ENCODE measurements around the gene REELD1.

GRCh38 chr4:146255874-146256273 lies 41.5 kb downstream of the REELD1 start:
- TF ChIP-seq CTCF (IDR thresholded peaks at IDR 0.05) (no peak), POLR2A (IDR thresholded peaks at IDR 0.05) (no peak), POLR2AphosphoS5 (IDR thresholded peaks at IDR 0.05) (no peak)
